B cell (primary cell): Measurements from ENCODE around the gene PGPEP1. TPM values are rescaled to one million over a fixed set of nuclear protein-coding genes. Genes with fewer than 3 reads are reported as not detected.

Experiments
- ATAC-seq: fragments of 200-7000 bp; cut with Tn5 transposase; one replicate; pipeline ENCODE4 v1.10.0; 2021; ENCODE audit warnings: low read depth, mild to moderate bottlenecking, moderate number of reproducible peaks, moderate library complexity
- CTCF ChIA-PET: fragments of 350-600 bp; sonication (Branson Sonifier 250); formaldehyde crosslinking; loops from one replicate; lab custom pipeline; 2021; ENCODE audit warnings: antibody characterized with exemption, inconsistent platforms; lab: Charles Lee
- POLR2A ChIA-PET: fragments of 350-600 bp; sonication (Branson Sonifier 250); formaldehyde crosslinking; loops from one replicate; lab custom pipeline; 2021; ENCODE audit warnings: antibody characterized with exemption; lab: Charles Lee
- DNase-seq: peaks from one replicate; pipeline ENCODE4 v3.0.0; 2013
- H2AFZ ChIP-seq: 2 replicates; pipeline ENCODE4 v1.6.1; 2012; ENCODE audit warnings: mild to moderate bottlenecking, low read depth, low read length; ENCODE audit not compliant: insufficient read depth, poor library complexity, severe bottlenecking
- H3K27ac ChIP-seq, 2 donors: 1 replicate in 1 of 2; 2 replicates in 1 of 2; pipeline ENCODE4 v1.5.1; 2012 to 2013; ENCODE audit warnings: low read length in 2 of 2, mild to moderate bottlenecking in 2 of 2, moderate library complexity in 1 of 2
- H3K27me3 ChIP-seq, 4 experiments: fragments of 200-600 bp in 1 of 4; sonication (generic) in 1 of 4; replicated peaks in 1 of 4; 1 replicate in 2 of 4; 2 replicates in 2 of 4; pipeline versions ENCODE4 v1.6.1 to v1.7.0; 2013 to 2016; ENCODE audit warnings: low read length in 3 of 4, mild to moderate bottlenecking in 2 of 4, mixed read lengths in 1 of 4, moderate library complexity in 1 of 4; ENCODE audit not compliant: insufficient read depth in 4 of 4, control insufficient read depth in 3 of 4; ENCODE audit errors: control extremely low read depth in 1 of 4
- H3K36me3 ChIP-seq, 2 experiments: replicated peaks in 1 of 2; 1 replicate in 1 of 2; 2 replicates in 1 of 2; pipeline versions ENCODE4 v1.6.1 to v1.7.1; 2013; ENCODE audit warnings: low read length in 1 of 2; ENCODE audit not compliant: insufficient read depth in 2 of 2, control insufficient read depth in 1 of 2; ENCODE audit errors: control extremely low read depth in 1 of 2, extremely low read depth in 1 of 2
- H3K4me1 ChIP-seq, 2 donors: fragments of 200-600 bp in 1 of 2; sonication (generic) in 1 of 2; 1 replicate in 1 of 2; 2 replicates in 1 of 2; pipeline versions ENCODE4 v1.5.1 to v1.6.1; 2013 to 2017; ENCODE audit warnings: low read length in 2 of 2; ENCODE audit not compliant: control insufficient read depth in 2 of 2, insufficient read depth in 2 of 2
- H3K4me2 ChIP-seq: replicated peaks from 2 replicates; pipeline ENCODE3; 2012; ENCODE audit warnings: mild to moderate bottlenecking, low read depth, low read length; ENCODE audit not compliant: poor library complexity, severe bottlenecking
- H3K4me3 ChIP-seq, 5 experiments: fragments of 200-600 bp in 1 of 5; sonication (generic) in 1 of 5; 1 replicate in 3 of 5; 2 replicates in 2 of 5; pipeline versions ENCODE4 v1.5.1 to v1.7.0; 2011 to 2016; ENCODE audit warnings: low read length in 4 of 5, mild to moderate bottlenecking in 4 of 5, low read depth in 2 of 5, control low read depth in 1 of 5, moderate library complexity in 1 of 5; ENCODE audit not compliant: insufficient read depth in 1 of 5; ENCODE audit errors: control extremely low read depth in 1 of 5, extremely low read depth in 1 of 5
- H3K79me2 ChIP-seq: fragments of 200-600 bp; sonication (generic); one replicate; pipeline ENCODE4 v1.6.0; 2016; ENCODE audit warnings: low read length; ENCODE audit not compliant: control insufficient read depth, insufficient read depth
- H3K9ac ChIP-seq: fragments of 200-600 bp; sonication (generic); 2 replicates; pipeline ENCODE4 v1.6.1; 2017; ENCODE audit warnings: mild to moderate bottlenecking, low read length, moderate library complexity
- H3K9me3 ChIP-seq, 3 donors: one replicate each; pipeline versions ENCODE4 v1.6.1 to v1.7.1; 2013; ENCODE audit warnings: low read length in 2 of 3; ENCODE audit not compliant: control insufficient read depth in 2 of 3, insufficient read depth in 1 of 3; ENCODE audit errors: control extremely low read depth in 1 of 3
- H4K20me1 ChIP-seq: 2 replicates; pipeline ENCODE4 v1.6.0; 2012; ENCODE audit warnings: mild to moderate bottlenecking, low read length; ENCODE audit not compliant: insufficient read depth, control insufficient read depth, poor library complexity, severe bottlenecking
- H3K27ac Mint-ChIP-seq: one replicate; pipeline ENCODE4 v1.8.0; 2021; ENCODE audit warnings: mixed read lengths
- H3K27me3 Mint-ChIP-seq: one replicate; pipeline ENCODE4 v1.8.0; 2021; ENCODE audit warnings: mixed read lengths
- H3K4me1 Mint-ChIP-seq: one replicate; pipeline ENCODE4 v1.8.0; 2021; ENCODE audit warnings: mixed read lengths
- H3K4me3 Mint-ChIP-seq: one replicate; pipeline ENCODE4 v1.8.0; 2021; ENCODE audit warnings: mixed read lengths
- H3K9me3 Mint-ChIP-seq: one replicate; pipeline ENCODE4 v1.8.0; 2022; ENCODE audit warnings: mixed read lengths; ENCODE audit not compliant: insufficient read depth
- EZH2 ChIP-seq: IDR thresholded peaks from 2 replicates; pipeline ENCODE4 v1.6.1; 2012; ENCODE audit warnings: borderline replicate concordance, low read depth, mild to moderate bottlenecking, moderate library complexity, low read length; ENCODE audit not compliant: insufficient read depth, poor library complexity, severe bottlenecking
- WGBS: methylation state at CpG from one replicate; pipeline ENCODE4 v1.1.5; 2013; ENCODE audit warnings: missing lambda C conversion rate; ENCODE audit not compliant: insufficient coverage; 5-methylcytosine and 5-hydroxymethylcytosine counted together
- intact Hi-C: fragments of 100-400 bp; cut with micrococcal nuclease; formaldehyde crosslinking; loops from one replicate; pipeline ENCODE4 v1.10.0; 2022
- polyA plus RNA-seq: library from polyadenylated mRNA; depleted of rRNA; stranded (reverse); fragments of >200 nt; gene quantifications from 2 replicates; pipeline ENCODE4 v1.2.3, GENCODE V29; 2012
- total RNA-seq, 2 donors: library from RNA; stranded (reverse); fragments of 120-200 nt in 1 of 2; gene quantifications; 1 replicate in 1 of 2; 2 replicates in 1 of 2; pipeline versions ENCODE4 v1.2.3 to v1.2.4, GENCODE V29; 2013 to 2022
- TF ChIP-seq, protein P1 (sequence below): fragments of 200-600 bp; IDR thresholded peaks from one replicate; pipeline ENCODE4 v1.8.0; 2022; ENCODE audit warnings: antibody characterized with exemption, mild to moderate bottlenecking

Gene PGPEP1
- total and polyA plus RNA-seq, 2 donors (not counting 1 experiment from before 2014, with no cell fraction given) = 17.6 to 20.9 TPM

DNA sequence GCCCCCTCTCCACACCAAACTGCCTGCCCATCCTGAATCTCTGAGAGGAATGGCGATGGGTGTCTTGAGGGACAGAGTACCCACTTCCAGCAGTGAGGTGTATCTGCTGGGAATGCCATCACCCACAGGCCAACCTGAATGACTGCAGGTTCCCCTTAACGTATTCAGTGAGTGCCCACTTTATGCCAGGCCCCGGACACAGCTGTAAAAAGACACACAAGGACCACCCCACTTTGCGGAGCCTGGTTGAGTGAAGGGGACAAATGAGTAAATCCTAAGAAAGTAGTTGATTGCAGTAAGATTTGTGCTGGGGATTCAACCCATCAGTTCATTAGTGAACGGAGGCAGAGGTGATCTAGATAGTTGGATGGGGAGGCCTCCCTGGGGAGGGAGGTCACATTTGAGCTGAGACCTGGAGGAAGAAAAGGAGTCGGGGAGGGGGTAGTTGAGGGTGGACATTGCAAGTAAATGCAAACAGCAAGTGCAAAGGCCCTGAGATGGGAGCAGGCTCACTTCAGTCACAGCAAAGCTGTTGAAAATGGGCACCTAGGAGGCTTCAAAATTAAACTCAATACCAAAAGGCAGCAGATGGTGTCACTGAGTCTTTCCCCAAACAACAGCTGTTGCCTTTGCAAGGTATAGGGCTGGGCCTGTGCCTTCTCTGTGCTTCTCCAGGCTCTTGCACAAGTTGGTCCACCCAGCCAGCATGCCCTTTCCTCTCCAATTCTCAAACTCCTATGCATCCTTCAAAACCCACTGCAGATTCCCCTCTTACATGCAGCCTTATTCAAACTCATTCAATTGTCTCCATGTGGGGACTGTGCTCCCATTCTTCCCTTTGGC is 49.9 kb downstream of the PGPEP1 start:
- POLR2A ChIA-PET = interaction anchor here (0.6 to 1.3 kb wide), 2 partner anchors 12 to 31 kb away, joined by 5 to 7 read pairs; no protein-coding TSS in a partner anchor
- H3K36me3 ChIP-seq = peaks cover 0 to 3% of the 10 kb centered on the region in 2 experiments
- peaks cover 45% of the 10 kb centered on the region for H3K4me1 Mint-ChIP-seq

More for the DNA sequence above, 49.9 kb downstream of the PGPEP1 start:
- 93% methylated on average over 5 of the region's 6 CpGs for WGBS
- no peaks in the 10 kb centered on the region for H3K9me3 Mint-ChIP-seq
- H3K27ac ChIP-seq = no peak overlapping the region
- no peak for DNase-seq
- no peak for TF ChIP-seq EZH2
- TF ChIP-seq, protein P1, sequence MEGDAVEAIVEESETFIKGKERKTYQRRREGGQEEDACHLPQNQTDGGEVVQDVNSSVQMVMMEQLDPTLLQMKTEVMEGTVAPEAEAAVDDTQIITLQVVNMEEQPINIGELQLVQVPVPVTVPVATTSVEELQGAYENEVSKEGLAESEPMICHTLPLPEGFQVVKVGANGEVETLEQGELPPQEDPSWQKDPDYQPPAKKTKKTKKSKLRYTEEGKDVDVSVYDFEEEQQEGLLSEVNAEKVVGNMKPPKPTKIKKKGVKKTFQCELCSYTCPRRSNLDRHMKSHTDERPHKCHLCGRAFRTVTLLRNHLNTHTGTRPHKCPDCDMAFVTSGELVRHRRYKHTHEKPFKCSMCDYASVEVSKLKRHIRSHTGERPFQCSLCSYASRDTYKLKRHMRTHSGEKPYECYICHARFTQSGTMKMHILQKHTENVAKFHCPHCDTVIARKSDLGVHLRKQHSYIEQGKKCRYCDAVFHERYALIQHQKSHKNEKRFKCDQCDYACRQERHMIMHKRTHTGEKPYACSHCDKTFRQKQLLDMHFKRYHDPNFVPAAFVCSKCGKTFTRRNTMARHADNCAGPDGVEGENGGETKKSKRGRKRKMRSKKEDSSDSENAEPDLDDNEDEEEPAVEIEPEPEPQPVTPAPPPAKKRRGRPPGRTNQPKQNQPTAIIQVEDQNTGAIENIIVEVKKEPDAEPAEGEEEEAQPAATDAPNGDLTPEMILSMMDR = no peak
- peaks cover 0 to 5% (median 5%) of the 10 kb centered on the region in 3 donors for H3K9me3 ChIP-seq
- H3K79me2 ChIP-seq = no peaks in the 10 kb centered on the region
- H3K4me3 ChIP-seq = no peak overlapping the region
- no peak overlapping the region for H3K4me2 ChIP-seq
- intact Hi-C loops = no loop called here
- peaks cover 0 to 21% (median 10%) of the 10 kb centered on the region in 4 experiments for H3K27me3 ChIP-seq
- peaks cover 8% of the 10 kb centered on the region for H4K20me1 ChIP-seq
- no peak overlapping the region for H2AFZ ChIP-seq
- peaks cover 42 to 43% of the 10 kb centered on the region in 2 donors for H3K4me1 ChIP-seq
- no peak overlapping the region for H3K9ac ChIP-seq
- ATAC-seq = no peak
- peak overlapping the region; percentile 23 for H3K4me3 Mint-ChIP-seq
- CTCF ChIA-PET = interaction anchor here (0.5 to 10.6 kb wide), 11 partner anchors 10 to 291 kb away, joined by 3 to 196 read pairs (median 8); partner anchors contain the start of genes LRRC25 and SSBP4
- H3K27me3 Mint-ChIP-seq = no peaks in the 10 kb centered on the region
- H3K27ac Mint-ChIP-seq = peak overlapping the region; percentile 21
